Measurements from ENCODE around the gene FMR1. TPM values are rescaled to one million over a fixed set of nuclear protein-coding genes. Genes with fewer than 3 reads are reported as not detected.

Gene FMR1
- polyA plus RNA-seq, 2 of the 4 experiments (the other 2 are of a cell fraction) = 32.6 to 38.8 TPM

DNA sequence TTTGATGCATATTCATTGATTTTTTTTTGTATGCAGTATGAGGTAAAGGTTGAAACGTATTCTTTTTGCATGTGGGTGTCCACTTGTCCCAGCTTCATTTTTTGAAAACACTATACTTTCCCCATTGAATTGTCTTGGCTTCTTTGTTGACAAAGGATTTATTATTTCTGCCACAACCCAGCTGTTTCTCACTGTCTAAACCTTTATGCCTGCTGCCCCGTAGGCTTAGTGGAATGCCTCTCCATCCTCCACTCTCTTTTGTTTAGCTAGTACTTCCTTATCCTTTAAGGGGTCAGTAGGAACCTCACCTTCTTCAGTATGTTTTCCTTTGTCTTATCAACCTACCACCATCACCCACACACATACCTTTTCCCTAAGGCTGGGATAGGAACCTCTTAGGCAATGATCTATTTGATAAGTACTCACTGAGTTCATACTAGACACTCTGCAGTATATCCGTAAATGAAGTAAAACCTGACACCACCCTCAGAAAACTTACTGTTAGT lies 8.5 kb downstream of the FMR1 start:
- ATAC-seq = no peak
- no peak overlapping the region for H3K27ac ChIP-seq
- CTCF ChIA-PET = interaction anchor here (1.1 kb wide), 1 partner anchor 15 kb away, joined by 3 read pairs; no protein-coding TSS in a partner anchor
- TF ChIP-seq, protein P1, sequence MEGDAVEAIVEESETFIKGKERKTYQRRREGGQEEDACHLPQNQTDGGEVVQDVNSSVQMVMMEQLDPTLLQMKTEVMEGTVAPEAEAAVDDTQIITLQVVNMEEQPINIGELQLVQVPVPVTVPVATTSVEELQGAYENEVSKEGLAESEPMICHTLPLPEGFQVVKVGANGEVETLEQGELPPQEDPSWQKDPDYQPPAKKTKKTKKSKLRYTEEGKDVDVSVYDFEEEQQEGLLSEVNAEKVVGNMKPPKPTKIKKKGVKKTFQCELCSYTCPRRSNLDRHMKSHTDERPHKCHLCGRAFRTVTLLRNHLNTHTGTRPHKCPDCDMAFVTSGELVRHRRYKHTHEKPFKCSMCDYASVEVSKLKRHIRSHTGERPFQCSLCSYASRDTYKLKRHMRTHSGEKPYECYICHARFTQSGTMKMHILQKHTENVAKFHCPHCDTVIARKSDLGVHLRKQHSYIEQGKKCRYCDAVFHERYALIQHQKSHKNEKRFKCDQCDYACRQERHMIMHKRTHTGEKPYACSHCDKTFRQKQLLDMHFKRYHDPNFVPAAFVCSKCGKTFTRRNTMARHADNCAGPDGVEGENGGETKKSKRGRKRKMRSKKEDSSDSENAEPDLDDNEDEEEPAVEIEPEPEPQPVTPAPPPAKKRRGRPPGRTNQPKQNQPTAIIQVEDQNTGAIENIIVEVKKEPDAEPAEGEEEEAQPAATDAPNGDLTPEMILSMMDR (IDR thresholded peaks at IDR 0.05) = no peak
- no peak for TF ChIP-seq CEBPB (IDR thresholded peaks at IDR 0.05)
- no peak for TF ChIP-seq ZC3H11A (IDR thresholded peaks at IDR 0.05)
- TF ChIP-seq SREBF2 (IDR thresholded peaks at IDR 0.05) = no peak
- no peak for TF ChIP-seq HOXB5 (CRISPR knock-in tag; IDR thresholded peaks at IDR 0.05)
- no peak for TF ChIP-seq SMC3 (IDR thresholded peaks at IDR 0.05)
- TF ChIP-seq MAZ (IDR thresholded peaks at IDR 0.05; ENCODE audit: borderline replicate concordance, low read depth, low read length) = no peak
- TF ChIP-seq, protein P2, sequence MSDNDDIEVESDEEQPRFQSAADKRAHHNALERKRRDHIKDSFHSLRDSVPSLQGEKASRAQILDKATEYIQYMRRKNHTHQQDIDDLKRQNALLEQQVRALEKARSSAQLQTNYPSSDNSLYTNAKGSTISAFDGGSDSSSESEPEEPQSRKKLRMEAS (IDR thresholded peaks at IDR 0.05) = no peak
- TF ChIP-seq, protein P3, sequence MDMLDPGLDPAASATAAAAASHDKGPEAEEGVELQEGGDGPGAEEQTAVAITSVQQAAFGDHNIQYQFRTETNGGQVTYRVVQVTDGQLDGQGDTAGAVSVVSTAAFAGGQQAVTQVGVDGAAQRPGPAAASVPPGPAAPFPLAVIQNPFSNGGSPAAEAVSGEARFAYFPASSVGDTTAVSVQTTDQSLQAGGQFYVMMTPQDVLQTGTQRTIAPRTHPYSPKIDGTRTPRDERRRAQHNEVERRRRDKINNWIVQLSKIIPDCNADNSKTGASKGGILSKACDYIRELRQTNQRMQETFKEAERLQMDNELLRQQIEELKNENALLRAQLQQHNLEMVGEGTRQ (IDR thresholded peaks at IDR 0.05) = no peak
- DNase-seq (ENCODE audit: low read depth in 1 of 2, low spot score in 1 of 2) = no peak
- POLR2A ChIA-PET = no interaction called here
- no peak for FAIRE-seq
- no peaks in the 10 kb centered on the region for H3K9me3 ChIP-seq
- no peak overlapping the region for H3K4me2 ChIP-seq
- peaks cover 10% of the 10 kb centered on the region; the same call in 1 of the 3 replicates for H3K4me1 ChIP-seq
- WGBS (ENCODE audit: missing lambda C conversion rate) = 84% methylated on average over 3 of the region's 3 CpGs
- H3K4me3 ChIP-seq = no peak overlapping the region

DNA sequence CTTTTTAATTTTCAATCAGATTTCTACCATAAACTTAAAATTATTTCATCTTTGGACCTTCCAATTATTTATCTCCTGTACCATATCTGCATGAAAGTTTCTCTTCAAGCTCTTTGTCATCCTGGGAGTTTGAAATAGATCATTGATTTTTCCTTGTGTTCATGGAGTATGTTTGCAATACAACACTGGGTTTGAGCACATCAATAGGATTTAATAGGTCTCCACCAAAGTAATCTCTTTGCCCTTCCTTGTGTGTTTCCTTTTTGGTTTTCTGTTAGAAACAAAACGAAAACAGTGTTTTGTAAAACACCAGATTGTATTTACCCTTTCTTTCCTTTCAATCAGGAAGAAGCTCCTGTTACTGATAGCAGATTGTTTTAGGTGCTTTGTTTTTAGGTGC lies 11.9 kb downstream of the FMR1 start:
- ATAC-seq (no peak), DNase-seq (ENCODE audit: low read depth in 1 of 2, low spot score in 1 of 2) (no peak), FAIRE-seq (no peak)
- TF ChIP-seq, protein P4, sequence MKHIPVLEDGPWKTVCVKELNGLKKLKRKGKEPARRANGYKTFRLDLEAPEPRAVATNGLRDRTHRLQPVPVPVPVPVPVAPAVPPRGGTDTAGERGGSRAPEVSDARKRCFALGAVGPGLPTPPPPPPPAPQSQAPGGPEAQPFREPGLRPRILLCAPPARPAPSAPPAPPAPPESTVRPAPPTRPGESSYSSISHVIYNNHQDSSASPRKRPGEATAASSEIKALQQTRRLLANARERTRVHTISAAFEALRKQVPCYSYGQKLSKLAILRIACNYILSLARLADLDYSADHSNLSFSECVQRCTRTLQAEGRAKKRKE (CRISPR knock-in tag; IDR thresholded peaks at IDR 0.05; ENCODE audit: low read depth) = no peak
- TF ChIP-seq, protein P5, sequence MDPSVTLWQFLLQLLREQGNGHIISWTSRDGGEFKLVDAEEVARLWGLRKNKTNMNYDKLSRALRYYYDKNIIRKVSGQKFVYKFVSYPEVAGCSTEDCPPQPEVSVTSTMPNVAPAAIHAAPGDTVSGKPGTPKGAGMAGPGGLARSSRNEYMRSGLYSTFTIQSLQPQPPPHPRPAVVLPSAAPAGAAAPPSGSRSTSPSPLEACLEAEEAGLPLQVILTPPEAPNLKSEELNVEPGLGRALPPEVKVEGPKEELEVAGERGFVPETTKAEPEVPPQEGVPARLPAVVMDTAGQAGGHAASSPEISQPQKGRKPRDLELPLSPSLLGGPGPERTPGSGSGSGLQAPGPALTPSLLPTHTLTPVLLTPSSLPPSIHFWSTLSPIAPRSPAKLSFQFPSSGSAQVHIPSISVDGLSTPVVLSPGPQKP (IDR thresholded peaks at IDR 0.05; ENCODE audit: low read depth, low read length) = no peak
- TF ChIP-seq ZC3H11A (IDR thresholded peaks at IDR 0.05) = no peak
- TF ChIP-seq RARB (CRISPR knock-in tag; IDR thresholded peaks at IDR 0.05) = no peak
- TF ChIP-seq, protein P6, sequence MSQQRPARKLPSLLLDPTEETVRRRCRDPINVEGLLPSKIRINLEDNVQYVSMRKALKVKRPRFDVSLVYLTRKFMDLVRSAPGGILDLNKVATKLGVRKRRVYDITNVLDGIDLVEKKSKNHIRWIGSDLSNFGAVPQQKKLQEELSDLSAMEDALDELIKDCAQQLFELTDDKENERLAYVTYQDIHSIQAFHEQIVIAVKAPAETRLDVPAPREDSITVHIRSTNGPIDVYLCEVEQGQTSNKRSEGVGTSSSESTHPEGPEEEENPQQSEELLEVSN (IDR thresholded peaks at IDR 0.05; ENCODE audit: borderline replicate concordance, low read depth) = no peak
- TF ChIP-seq GATA3 (IDR thresholded peaks at IDR 0.05; ENCODE audit: borderline replicate concordance) = no peak
- TF ChIP-seq, protein P7, sequence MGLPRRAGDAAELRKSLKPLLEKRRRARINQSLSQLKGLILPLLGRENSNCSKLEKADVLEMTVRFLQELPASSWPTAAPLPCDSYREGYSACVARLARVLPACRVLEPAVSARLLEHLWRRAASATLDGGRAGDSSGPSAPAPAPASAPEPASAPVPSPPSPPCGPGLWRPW (IDR thresholded peaks at IDR 0.05) = no peak
- TF ChIP-seq RFX5 (IDR thresholded peaks at IDR 0.05) = no peak
- TF ChIP-seq FOXS1 (CRISPR knock-in tag; IDR thresholded peaks at IDR 0.05) = no peak
- no peak for TF ChIP-seq HEYL (CRISPR knock-in tag; IDR thresholded peaks at IDR 0.05)
- TF ChIP-seq ZFP36 (IDR thresholded peaks at IDR 0.05; ENCODE audit: borderline replicate concordance, partially characterized antibody) = no peak
- WGBS (ENCODE audit: missing lambda C conversion rate) = 71% methylated on average over 1 of the region's 1 CpG
- Histone ChIP-seq H3K4me1 (no peaks in the 10 kb centered on the region), H3K27ac (no peak overlapping the region), H3K9me3 (no peaks in the 10 kb centered on the region), H3K4me3 (no peak overlapping the region), H3K4me2 (no peak overlapping the region)
- ChIA-PET CTCF (no interaction called here), POLR2A (no interaction called here)

Data from A549 (cell line).